Esophagus muscularis mucosa (tissue), 3 donors: ENCODE measurements around the gene DMD.

Experiments
- CTCF ChIP-seq, 3 experiments: fragments of 200-600 bp in 2 of 3; fragments of 450-650 bp in 1 of 3; sonication (generic) in 2 of 3; IDR thresholded peaks; one replicate each; pipeline ENCODE4 v1.5.1; 2017 to 2019; ENCODE audit warnings: antibody characterized with exemption in 3 of 3, mild to moderate bottlenecking in 2 of 3, moderate library complexity in 1 of 3
- POLR2A ChIP-seq: fragments of 450-650 bp; IDR thresholded peaks from one replicate; pipeline ENCODE4 v1.6.1; 2017; ENCODE audit warnings: antibody characterized with exemption, moderate library complexity, mild to moderate bottlenecking, low read depth
- POLR2AphosphoS5 ChIP-seq, 2 donors: sonication (generic); formaldehyde crosslinking; IDR thresholded peaks; one replicate each; pipeline ENCODE4 v1.6.1; 2017; ENCODE audit warnings: antibody characterized with exemption in 2 of 2

DNA sequence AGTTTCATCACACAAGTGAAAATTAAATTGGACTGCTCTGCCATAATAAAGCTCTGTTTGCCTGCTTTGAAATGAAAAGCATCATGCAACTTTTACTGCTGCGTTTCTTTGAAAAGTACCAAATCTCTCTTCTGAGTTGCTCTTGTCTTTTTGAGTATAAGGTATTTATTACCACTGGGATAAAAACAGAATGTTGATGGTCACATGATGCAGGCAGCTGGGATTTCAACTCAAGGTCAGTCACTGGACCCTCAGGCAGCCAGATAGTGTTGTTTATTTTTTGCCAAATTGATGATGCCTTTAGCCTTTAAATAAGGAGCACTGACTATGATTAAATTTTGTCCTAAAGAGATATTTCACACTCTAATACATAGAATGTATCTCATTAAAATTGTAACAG lies 32.7 kb downstream of the DMD start:
- no peak for TF ChIP-seq POLR2A
- TF ChIP-seq CTCF (IDR thresholded peaks at IDR 0.05) = no peak
- no peak for TF ChIP-seq POLR2AphosphoS5 (IDR thresholded peaks at IDR 0.05)
